ENCODE results near the gene OPTN. TPM values are rescaled to one million over a fixed set of nuclear protein-coding genes. Genes with fewer than 3 reads are reported as not detected.
A peak's percentile ranks its signal among the peaks of the same experiment; 100 is the strongest.

The OPTN gene
- total and polyA plus RNA-seq, 7 donors: 53.5 to 127 (median 63.7) TPM

DNA sequence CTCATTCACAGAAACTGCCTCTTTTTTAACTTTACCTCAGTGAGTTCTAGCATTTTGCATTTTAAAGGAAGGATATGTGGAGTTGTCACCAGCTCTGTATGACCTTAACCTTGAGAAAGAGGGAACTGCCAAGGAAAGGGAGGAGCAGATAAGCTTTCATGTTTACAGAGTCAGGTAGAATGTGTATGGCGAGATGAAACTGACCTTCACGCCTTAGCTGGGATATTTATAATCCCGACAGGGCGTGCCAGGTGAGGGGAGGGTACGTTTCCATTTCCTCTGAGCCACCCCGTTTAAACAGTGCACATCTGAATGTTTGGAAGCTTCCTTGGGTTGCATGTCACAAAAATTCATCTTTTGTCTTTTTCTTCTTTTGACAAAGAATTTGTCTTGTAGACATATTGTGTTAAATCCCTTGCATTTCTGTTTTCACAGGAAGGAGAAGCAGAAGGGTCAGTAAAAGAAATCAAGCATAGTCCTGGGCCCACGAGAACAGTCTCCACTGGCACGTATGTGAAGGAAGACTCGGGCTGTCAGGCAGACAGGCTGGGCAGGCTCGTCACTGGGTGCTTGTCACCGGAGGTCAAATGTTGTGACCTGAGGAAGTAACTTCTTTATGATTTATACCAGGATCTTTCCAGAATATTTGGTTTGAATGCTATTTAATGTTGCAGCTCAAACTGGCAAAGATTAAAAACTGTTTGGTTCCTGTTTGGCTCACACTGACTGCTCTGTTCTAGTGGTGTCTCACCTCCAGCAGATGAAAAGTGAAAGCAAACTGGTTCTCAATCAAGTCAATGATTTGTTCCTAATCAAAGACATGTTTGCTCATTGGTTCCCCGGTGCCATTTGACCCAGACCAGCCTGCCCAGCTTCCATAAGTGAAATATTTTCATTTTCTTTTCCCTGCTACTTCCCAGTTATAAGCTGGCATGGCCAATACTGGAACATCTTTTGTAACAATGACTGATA is 16.2 kb downstream of the OPTN start:
- H3K4me3 ChIP-seq: no peak overlapping the region
- intact Hi-C loops (cut with DNase I): no loop called here
- peaks cover 25 to 86% (median 34%) of the 10 kb centered on the region in 4 donors for H3K36me3 ChIP-seq
- DNase-seq: no peak
- no peaks in the 10 kb centered on the region for H3K27me3 ChIP-seq
- no peak for TF ChIP-seq POLR2A (IDR thresholded peaks at IDR 0.05)
- no peak for TF ChIP-seq POLR2AphosphoS5 (IDR thresholded peaks at IDR 0.05)
- TF ChIP-seq, protein P1, sequence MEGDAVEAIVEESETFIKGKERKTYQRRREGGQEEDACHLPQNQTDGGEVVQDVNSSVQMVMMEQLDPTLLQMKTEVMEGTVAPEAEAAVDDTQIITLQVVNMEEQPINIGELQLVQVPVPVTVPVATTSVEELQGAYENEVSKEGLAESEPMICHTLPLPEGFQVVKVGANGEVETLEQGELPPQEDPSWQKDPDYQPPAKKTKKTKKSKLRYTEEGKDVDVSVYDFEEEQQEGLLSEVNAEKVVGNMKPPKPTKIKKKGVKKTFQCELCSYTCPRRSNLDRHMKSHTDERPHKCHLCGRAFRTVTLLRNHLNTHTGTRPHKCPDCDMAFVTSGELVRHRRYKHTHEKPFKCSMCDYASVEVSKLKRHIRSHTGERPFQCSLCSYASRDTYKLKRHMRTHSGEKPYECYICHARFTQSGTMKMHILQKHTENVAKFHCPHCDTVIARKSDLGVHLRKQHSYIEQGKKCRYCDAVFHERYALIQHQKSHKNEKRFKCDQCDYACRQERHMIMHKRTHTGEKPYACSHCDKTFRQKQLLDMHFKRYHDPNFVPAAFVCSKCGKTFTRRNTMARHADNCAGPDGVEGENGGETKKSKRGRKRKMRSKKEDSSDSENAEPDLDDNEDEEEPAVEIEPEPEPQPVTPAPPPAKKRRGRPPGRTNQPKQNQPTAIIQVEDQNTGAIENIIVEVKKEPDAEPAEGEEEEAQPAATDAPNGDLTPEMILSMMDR (IDR thresholded peaks at IDR 0.05): no peak
- TF ChIP-seq EP300 (IDR thresholded peaks at IDR 0.05): no peak
- H3K9me3 ChIP-seq: no peaks in the 10 kb centered on the region
- peak overlapping the region in 1 of 4 donors; percentile 10 for H3K27ac ChIP-seq
- H3K4me1 ChIP-seq: no peaks in the 10 kb centered on the region
- 15 to 64% methylated on average over 12 of the region's 12 CpGs for WGBS, 2 donors

DNA sequence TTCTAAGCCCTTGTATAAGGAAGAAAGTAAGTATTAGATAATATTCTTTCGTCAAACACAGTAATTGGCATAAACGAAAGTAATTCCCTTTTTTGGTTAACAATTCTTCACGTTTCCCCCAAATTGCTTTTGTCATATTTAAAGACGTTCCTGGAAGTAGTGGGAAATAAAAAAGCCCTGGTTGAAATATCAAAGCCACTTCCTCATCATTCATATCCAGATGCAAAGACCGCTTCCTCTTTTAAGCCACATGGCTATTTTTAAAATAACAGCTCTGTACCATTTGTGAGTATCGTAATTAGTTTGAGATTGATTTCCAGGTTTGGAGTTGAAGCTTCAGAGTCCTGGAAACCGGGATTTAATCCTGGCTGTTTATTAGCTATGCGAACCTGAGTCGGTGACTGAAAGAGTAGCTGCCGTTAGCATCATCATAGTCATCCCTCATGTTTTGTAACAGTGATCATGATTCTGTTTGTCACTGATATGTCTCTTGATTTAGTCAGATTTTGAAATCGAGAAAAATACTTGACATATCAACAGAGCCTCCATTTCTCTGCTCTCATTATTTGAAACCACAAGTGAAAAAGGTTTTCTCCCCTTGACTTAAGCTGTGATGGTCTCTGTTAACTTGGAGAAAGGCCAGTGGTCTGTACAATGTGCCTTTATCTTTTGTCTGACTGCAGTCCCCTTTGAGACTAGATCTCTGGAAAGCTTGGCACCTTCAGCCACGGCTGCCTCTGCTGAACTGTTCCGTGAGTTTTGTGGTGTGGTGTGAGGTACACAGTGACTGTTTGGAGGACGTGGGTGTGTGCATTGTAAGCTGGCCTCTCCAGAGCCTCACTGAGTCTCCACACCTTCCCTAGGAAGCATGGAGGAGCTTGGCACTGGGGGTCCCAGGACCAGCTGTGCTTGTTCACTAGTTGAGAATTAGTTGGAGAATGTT is 18.1 kb downstream of the OPTN start:
- peaks cover 32 to 87% (median 41%) of the 10 kb centered on the region in 4 donors for H3K36me3 ChIP-seq
- 61 to 88% methylated on average over 14 of the region's 14 CpGs for WGBS, 2 donors
- H3K4me1 ChIP-seq: no peaks in the 10 kb centered on the region
- no peaks in the 10 kb centered on the region for H3K9me3 ChIP-seq
- DNase-seq: no peak
- no peak for TF ChIP-seq EP300 (IDR thresholded peaks at IDR 0.05)
- no peak for TF ChIP-seq POLR2A (IDR thresholded peaks at IDR 0.05)
- no peak for TF ChIP-seq POLR2AphosphoS5 (IDR thresholded peaks at IDR 0.05)
- TF ChIP-seq, protein P1 (IDR thresholded peaks at IDR 0.05): no peak
- no peak overlapping the region for H3K4me3 ChIP-seq
- intact Hi-C loops (cut with DNase I): no loop called here
- no peaks in the 10 kb centered on the region for H3K27me3 ChIP-seq
- no peak overlapping the region for H3K27ac ChIP-seq

DNA sequence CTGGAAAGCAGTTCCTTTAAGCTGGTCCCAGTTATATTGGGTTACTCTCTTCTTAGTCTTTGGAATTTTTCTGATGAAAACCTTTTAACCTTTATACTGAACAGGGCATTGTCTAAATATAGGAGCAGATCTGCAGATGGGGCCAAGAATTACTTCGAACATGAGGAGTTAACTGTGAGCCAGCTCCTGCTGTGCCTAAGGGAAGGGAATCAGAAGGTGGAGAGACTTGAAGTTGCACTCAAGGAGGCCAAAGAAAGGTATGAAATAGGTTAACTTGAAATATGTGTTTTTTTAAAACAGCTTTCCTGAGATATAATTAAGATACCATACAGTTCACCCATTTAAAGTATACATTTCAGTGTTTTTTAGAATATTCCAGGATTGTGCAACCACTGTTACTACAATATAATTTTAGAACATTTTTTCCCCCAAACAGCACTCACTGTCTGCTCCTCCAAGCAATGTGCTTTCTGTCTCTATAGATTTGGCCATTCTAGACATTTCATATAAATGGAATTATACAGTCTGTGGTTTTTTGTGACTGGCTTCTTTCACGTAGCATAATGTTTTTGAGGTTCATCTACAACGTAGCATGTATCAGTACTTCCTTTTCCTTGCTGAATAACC is 18.9 kb downstream of the OPTN start:
- H3K9me3 ChIP-seq: no peaks in the 10 kb centered on the region
- no peaks in the 10 kb centered on the region for H3K27me3 ChIP-seq
- H3K36me3 ChIP-seq: peaks cover 27 to 87% (median 42%) of the 10 kb centered on the region in 4 donors
- TF ChIP-seq POLR2A (IDR thresholded peaks at IDR 0.05) (no peak), POLR2AphosphoS5 (IDR thresholded peaks at IDR 0.05) (no peak), EP300 (IDR thresholded peaks at IDR 0.05) (no peak)
- TF ChIP-seq, protein P1 (IDR thresholded peaks at IDR 0.05): no peak
- no peaks in the 10 kb centered on the region for H3K4me1 ChIP-seq
- DNase-seq: no peak
- H3K4me3 ChIP-seq: no peak overlapping the region
- WGBS, 2 donors: 88 to 91% methylated on average over 3 of the region's 3 CpGs
- H3K27ac ChIP-seq: no peak overlapping the region
- intact Hi-C loops (cut with DNase I): no loop called here

DNA sequence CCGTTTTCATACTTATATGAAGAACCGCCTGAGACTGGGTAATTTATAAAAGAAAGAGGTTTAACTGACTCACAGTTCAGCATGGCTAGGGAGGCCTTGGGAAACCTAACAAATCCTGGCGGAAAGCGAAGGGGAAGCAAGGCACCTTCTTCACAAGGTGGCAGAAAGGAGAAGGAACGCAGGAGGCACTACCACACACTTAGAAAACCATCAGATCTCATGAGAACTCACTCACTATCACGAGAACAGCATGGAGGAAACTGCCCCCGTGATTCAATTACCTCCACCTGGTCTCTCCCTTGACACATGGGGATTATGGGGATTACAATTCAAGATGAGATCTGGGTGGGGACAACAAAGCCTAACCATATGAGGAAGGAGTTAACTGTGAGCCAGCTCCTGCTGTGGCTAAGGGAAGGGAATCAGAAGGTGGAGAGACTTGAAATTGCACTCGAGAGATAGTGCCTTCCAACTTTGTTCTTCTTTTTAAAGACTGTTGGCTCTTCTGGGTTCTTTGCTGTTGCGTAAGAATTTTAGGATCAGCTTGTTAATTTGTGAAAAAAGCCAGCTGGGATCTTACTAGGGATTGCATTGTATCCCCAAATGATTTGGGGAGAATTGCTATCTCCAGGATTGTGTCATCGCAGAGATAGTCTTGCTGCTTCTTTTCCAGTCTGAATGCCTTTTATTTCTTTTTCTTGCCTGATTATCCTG is 21.0 kb downstream of the OPTN start:
- H3K9me3 ChIP-seq: no peaks in the 10 kb centered on the region
- peaks cover 31 to 98% (median 39%) of the 10 kb centered on the region in 4 donors for H3K36me3 ChIP-seq
- no peak for TF ChIP-seq POLR2A (IDR thresholded peaks at IDR 0.05)
- peak; percentile 30 to 62 (median 50) for TF ChIP-seq POLR2AphosphoS5 (IDR thresholded peaks at IDR 0.05)
- intact Hi-C loops (cut with DNase I): no loop called here
- peak overlapping the region in 2 of 4 donors; percentile 6 to 28 for H3K27ac ChIP-seq
- H3K27me3 ChIP-seq: no peaks in the 10 kb centered on the region
- 88 to 89% methylated on average over 10 of the region's 10 CpGs for WGBS, 2 donors
- no peak for DNase-seq
- no peak overlapping the region for H3K4me3 ChIP-seq
- no peaks in the 10 kb centered on the region for H3K4me1 ChIP-seq
